ENCODE results near the gene GRM7. TPM values are rescaled to one million over a fixed set of nuclear protein-coding genes. Genes with fewer than 3 reads are reported as not detected.

Gene GRM7
- total RNA-seq, 6 experiments from 2014 or later: not detected

GRCh38 chr3:6854184-6854583 lies 6.7 kb upstream of the GRM7 start:
- no peak for DNase-seq
- Mint-ChIP-seq H3K9me3 (peaks cover 30% of the 10 kb centered on the region), H3K27ac (no peak overlapping the region), H3K36me3 (ENCODE audit: low read depth) (no peaks in the 10 kb centered on the region), H3K4me1 (ENCODE audit: low read depth) (no peaks in the 10 kb centered on the region), H3K27me3 (ENCODE audit: insufficient read depth) (peaks cover 1% of the 10 kb centered on the region; the same call in 1 of the 2 replicates), H3K4me3 (no peak overlapping the region)
- TF ChIP-seq CTCF (IDR thresholded peaks at IDR 0.05): no peak

GRCh38 chr3:6857510-6857909 lies 3.4 kb upstream of the GRM7 start:
- Mint-ChIP-seq H3K4me3 (no peak overlapping the region), H3K27me3 (ENCODE audit: insufficient read depth) (peaks cover 1% of the 10 kb centered on the region; the same call in 1 of the 2 replicates), H3K27ac (no peak overlapping the region)

GRCh38 chr3:6860149-6860953 lies 564 bp upstream of the GRM7 start:
- H3K9me3 Mint-ChIP-seq: peaks cover 43% of the 10 kb centered on the region
- peaks cover 7% of the 10 kb centered on the region; the same call in 1 of the 2 replicates for H3K36me3 Mint-ChIP-seq (ENCODE audit: low read depth)
- DNase-seq: no peak
- TF ChIP-seq CTCF (IDR thresholded peaks at IDR 0.05): no peak
- H3K27ac Mint-ChIP-seq: no peak overlapping the region
- no peak overlapping the region for H3K4me3 Mint-ChIP-seq
- no peaks in the 10 kb centered on the region; the same call in 1 of the 2 replicates for H3K27me3 Mint-ChIP-seq (ENCODE audit: insufficient read depth)
- no peaks in the 10 kb centered on the region for H3K4me1 Mint-ChIP-seq (ENCODE audit: low read depth)

More at GRCh38 chr3:6857510-6857909, 3.4 kb upstream of the GRM7 start:
- DNase-seq: no peak
- H3K36me3 Mint-ChIP-seq (ENCODE audit: low read depth): no peaks in the 10 kb centered on the region
- peaks cover 28% of the 10 kb centered on the region for H3K9me3 Mint-ChIP-seq
- H3K4me1 Mint-ChIP-seq (ENCODE audit: low read depth): no peaks in the 10 kb centered on the region
- TF ChIP-seq CTCF (IDR thresholded peaks at IDR 0.05): no peak

- Mint-ChIP-seq H3K9me3 (peaks cover 35% of the 10 kb centered on the region), H3K36me3 (ENCODE audit: low read depth) (peaks cover 7% of the 10 kb centered on the region; the same call in 1 of the 2 replicates), H3K4me1 (ENCODE audit: low read depth) (no peaks in the 10 kb centered on the region), H3K27me3 (ENCODE audit: insufficient read depth) (no peaks in the 10 kb centered on the region; the same call in 1 of the 2 replicates), H3K27ac (no peak overlapping the region), H3K4me3 (no peak overlapping the region)
- no peak for TF ChIP-seq CTCF (IDR thresholded peaks at IDR 0.05)
- DNase-seq: no peak
Measured at GRCh38 chr3:6861625-6862000, 698 bp downstream of the GRM7 start.

- peaks cover 7% of the 10 kb centered on the region; the same call in 1 of the 2 replicates for H3K36me3 Mint-ChIP-seq (ENCODE audit: low read depth)
- TF ChIP-seq CTCF (IDR thresholded peaks at IDR 0.05): no peak
- no peaks in the 10 kb centered on the region; the same call in 1 of the 2 replicates for H3K27me3 Mint-ChIP-seq (ENCODE audit: insufficient read depth)
- H3K4me3 Mint-ChIP-seq: no peak overlapping the region
- no peak overlapping the region for H3K27ac Mint-ChIP-seq
- H3K4me1 Mint-ChIP-seq (ENCODE audit: low read depth): no peaks in the 10 kb centered on the region
- H3K9me3 Mint-ChIP-seq: peaks cover 35% of the 10 kb centered on the region
- no peak for DNase-seq
Measured at GRCh38 chr3:6862041-6862879, 1.3 kb downstream of the GRM7 start.

Measured in HFFc6 (cell line).